ENCODE results near the gene FAM216B. TPM values are rescaled to one million over a fixed set of nuclear protein-coding genes. Genes with fewer than 3 reads are reported as not detected.

The FAM216B gene
- total RNA-seq, 1 experiment from 2014 or later: not detected

- Histone ChIP-seq H3K27ac (ENCODE audit: insufficient read length, low read depth, low read length) (no peak overlapping the region), H4K5ac (ENCODE audit: insufficient read length, low read depth, low read length) (no peak overlapping the region), H3K23ac (ENCODE audit: insufficient read length, low read depth, low read length) (no peak overlapping the region), H3K18ac (ENCODE audit: insufficient read length, low read depth, low read length) (no peak overlapping the region), H3T11ph (ENCODE audit: low read length) (no peak overlapping the region), H4K20me1 (ENCODE audit: control insufficient read depth, insufficient read depth, insufficient read length) (no peaks in the 10 kb centered on the region), H2AK5ac (ENCODE audit: insufficient read length, low read length) (no peak overlapping the region), H3K79me1 (ENCODE audit: insufficient read depth, low read depth, low read length, poor library complexity, severe bottlenecking) (no peaks in the 10 kb centered on the region), H4K91ac (ENCODE audit: insufficient read length, low read depth, low read length) (no peak overlapping the region), H3K9ac (ENCODE audit: extremely low read depth, insufficient read length, low read length) (no peak overlapping the region), H3K56ac (ENCODE audit: insufficient read length, low read depth, low read length) (no peak overlapping the region), H3K23me2 (ENCODE audit: insufficient read length, low read depth, low read length, poor library complexity, severe bottlenecking) (no peaks in the 10 kb centered on the region), H2BK15ac (ENCODE audit: low read depth, low read length) (no peak overlapping the region), H2BK20ac (ENCODE audit: low read depth, low read length, poor library complexity, severe bottlenecking) (no peak overlapping the region), H3K14ac (ENCODE audit: insufficient read depth, low read length) (no peak overlapping the region), H3K9me3 (ENCODE audit: control insufficient read depth, low read depth, low read length) (no peaks in the 10 kb centered on the region), H4K8ac (replicated peaks; ENCODE audit: insufficient read length, low read depth, low read length) (no peak overlapping the region), H2BK120ac (ENCODE audit: low read depth, low read length, poor library complexity, severe bottlenecking) (no peak overlapping the region), H3K4ac (ENCODE audit: low read depth, low read length) (no peak overlapping the region), H3K27me3 (ENCODE audit: insufficient read depth, low read length) (no peaks in the 10 kb centered on the region), H2BK5ac (ENCODE audit: insufficient read length, low read length) (no peak overlapping the region), H3K4me2 (ENCODE audit: insufficient read depth, insufficient read length, low read length) (no peak overlapping the region), H2AFZ (ENCODE audit: low read length) (no peak overlapping the region), H3K79me2 (ENCODE audit: insufficient read depth, low read length) (no peaks in the 10 kb centered on the region), H3K4me1 (ENCODE audit: insufficient read depth, low read length) (peaks cover 9% of the 10 kb centered on the region; the same call in 1 of the 2 replicates), H2BK12ac (ENCODE audit: insufficient read length, low read depth, low read length) (no peak overlapping the region)
- WGBS (ENCODE audit: extremely low coverage, insufficient read length, low lambda C conversion rate): no CpG with 5 or more reads among the region's 6 CpGs
- peaks cover 0 to 3% (median 0%) of the 10 kb centered on the region in 3 experiments; a peak in 3 of 7 replicates for H3K36me3 Mint-ChIP-seq (ENCODE audit: insufficient read depth in 1 of 3, low read depth in 3 of 3)
- no peak for DNase-seq
- TF ChIP-seq, protein P1, sequence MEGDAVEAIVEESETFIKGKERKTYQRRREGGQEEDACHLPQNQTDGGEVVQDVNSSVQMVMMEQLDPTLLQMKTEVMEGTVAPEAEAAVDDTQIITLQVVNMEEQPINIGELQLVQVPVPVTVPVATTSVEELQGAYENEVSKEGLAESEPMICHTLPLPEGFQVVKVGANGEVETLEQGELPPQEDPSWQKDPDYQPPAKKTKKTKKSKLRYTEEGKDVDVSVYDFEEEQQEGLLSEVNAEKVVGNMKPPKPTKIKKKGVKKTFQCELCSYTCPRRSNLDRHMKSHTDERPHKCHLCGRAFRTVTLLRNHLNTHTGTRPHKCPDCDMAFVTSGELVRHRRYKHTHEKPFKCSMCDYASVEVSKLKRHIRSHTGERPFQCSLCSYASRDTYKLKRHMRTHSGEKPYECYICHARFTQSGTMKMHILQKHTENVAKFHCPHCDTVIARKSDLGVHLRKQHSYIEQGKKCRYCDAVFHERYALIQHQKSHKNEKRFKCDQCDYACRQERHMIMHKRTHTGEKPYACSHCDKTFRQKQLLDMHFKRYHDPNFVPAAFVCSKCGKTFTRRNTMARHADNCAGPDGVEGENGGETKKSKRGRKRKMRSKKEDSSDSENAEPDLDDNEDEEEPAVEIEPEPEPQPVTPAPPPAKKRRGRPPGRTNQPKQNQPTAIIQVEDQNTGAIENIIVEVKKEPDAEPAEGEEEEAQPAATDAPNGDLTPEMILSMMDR (conservative IDR thresholded peaks at IDR 0.05): no peak
- H3K27ac Mint-ChIP-seq: no peak overlapping the region
- no peaks in the 10 kb centered on the region for H3K9me3 Mint-ChIP-seq
- H3K4me3 Mint-ChIP-seq: no peak overlapping the region
- peaks cover 19 to 20% of the 10 kb centered on the region in 2 experiments for H3K4me1 Mint-ChIP-seq
- no peaks in the 10 kb centered on the region; the same call in 1 of the 2 replicates for H3K27me3 Mint-ChIP-seq (ENCODE audit: low read depth)
Observed at GRCh38 chr13:42798118-42798517, 16.7 kb downstream of the FAM216B start.

Data from H9 (cell line).